ENCODE results near the gene HMCN1.

DNA sequence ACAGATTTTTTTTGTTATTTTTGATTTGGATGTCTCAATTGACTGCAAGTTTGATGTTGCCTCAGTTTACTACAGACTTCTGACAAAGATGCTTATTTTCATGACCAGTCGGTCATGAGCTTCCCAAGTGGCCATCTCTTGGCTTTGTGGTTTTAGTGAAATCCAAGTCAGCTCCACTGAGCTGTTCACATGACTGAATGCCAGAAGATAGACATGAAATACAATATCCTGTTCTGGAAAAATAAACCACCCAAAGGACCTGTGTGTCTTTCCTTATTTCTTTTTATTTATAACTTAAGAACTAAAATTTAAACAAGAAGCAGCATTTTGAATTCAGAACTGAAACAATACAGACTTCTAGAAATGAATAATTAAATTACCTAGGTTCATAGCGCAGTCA lies 89.3 kb downstream of the HMCN1 start:
- TF ChIP-seq, protein P1, sequence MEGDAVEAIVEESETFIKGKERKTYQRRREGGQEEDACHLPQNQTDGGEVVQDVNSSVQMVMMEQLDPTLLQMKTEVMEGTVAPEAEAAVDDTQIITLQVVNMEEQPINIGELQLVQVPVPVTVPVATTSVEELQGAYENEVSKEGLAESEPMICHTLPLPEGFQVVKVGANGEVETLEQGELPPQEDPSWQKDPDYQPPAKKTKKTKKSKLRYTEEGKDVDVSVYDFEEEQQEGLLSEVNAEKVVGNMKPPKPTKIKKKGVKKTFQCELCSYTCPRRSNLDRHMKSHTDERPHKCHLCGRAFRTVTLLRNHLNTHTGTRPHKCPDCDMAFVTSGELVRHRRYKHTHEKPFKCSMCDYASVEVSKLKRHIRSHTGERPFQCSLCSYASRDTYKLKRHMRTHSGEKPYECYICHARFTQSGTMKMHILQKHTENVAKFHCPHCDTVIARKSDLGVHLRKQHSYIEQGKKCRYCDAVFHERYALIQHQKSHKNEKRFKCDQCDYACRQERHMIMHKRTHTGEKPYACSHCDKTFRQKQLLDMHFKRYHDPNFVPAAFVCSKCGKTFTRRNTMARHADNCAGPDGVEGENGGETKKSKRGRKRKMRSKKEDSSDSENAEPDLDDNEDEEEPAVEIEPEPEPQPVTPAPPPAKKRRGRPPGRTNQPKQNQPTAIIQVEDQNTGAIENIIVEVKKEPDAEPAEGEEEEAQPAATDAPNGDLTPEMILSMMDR (IDR thresholded peaks at IDR 0.05; ENCODE audit: low read depth, low read length, poor library complexity, severe bottlenecking): no peak
- no peak for TF ChIP-seq EZH2phosphoT487 (IDR thresholded peaks at IDR 0.05; ENCODE audit: borderline replicate concordance, low read length)

Measured in DOHH2 (cell line).